HG02642 (cell line): ENCODE results near the gene MSI2.
"Not testable (repeated sequence)": the region's sequence is repeated elsewhere in the genome, so short reads cannot be mapped to it uniquely, and the experiment has no call there.

Experiments used
- ATAC-seq: cut with Tn5 transposase; IDR thresholded peaks from one replicate; pipeline ENCODE4 v1.9.1; 2021; ENCODE audit warnings: mild to moderate bottlenecking; ENCODE audit not compliant: unreplicated experiment, poor library complexity

Gene MSI2

GRCh38 chr17:57490111-57490845 lies 234.0 kb downstream of the MSI2 start:
- ATAC-seq = no peak

- ATAC-seq = no peak
Observed at GRCh38 chr17:57490890-57491289, 234.6 kb downstream of the MSI2 start.

- ATAC-seq = no peak
Observed at GRCh38 chr17:57493171-57493570, 236.8 kb downstream of the MSI2 start.

GRCh38 chr17:57493625-57494024 lies 237.3 kb downstream of the MSI2 start:
- no peak for ATAC-seq

GRCh38 chr17:57494443-57494842 lies 238.1 kb downstream of the MSI2 start:
- no peak for ATAC-seq

- ATAC-seq = no peak
Observed at GRCh38 chr17:57495771-57496170, 239.4 kb downstream of the MSI2 start.

GRCh38 chr17:57496382-57496781 lies 240.1 kb downstream of the MSI2 start:
- ATAC-seq = no peak

- no peak for ATAC-seq
Observed at GRCh38 chr17:57498443-57498842, 242.1 kb downstream of the MSI2 start.

- ATAC-seq = not testable (repeated sequence)
Observed at GRCh38 chr17:57499221-57499620, 242.9 kb downstream of the MSI2 start.

GRCh38 chr17:57499648-57500049 lies 243.3 kb downstream of the MSI2 start:
- ATAC-seq = no peak

GRCh38 chr17:57501016-57501415 lies 244.7 kb downstream of the MSI2 start:
- ATAC-seq = no peak

GRCh38 chr17:57502022-57502421 lies 245.7 kb downstream of the MSI2 start:
- ATAC-seq = no peak

GRCh38 chr17:57502811-57503241 lies 246.5 kb downstream of the MSI2 start:
- ATAC-seq = no peak

GRCh38 chr17:57504208-57504607 lies 247.9 kb downstream of the MSI2 start:
- ATAC-seq = no peak

GRCh38 chr17:57505841-57506773 lies 249.8 kb downstream of the MSI2 start:
- ATAC-seq = no peak

GRCh38 chr17:57506774-57507127 lies 250.4 kb downstream of the MSI2 start:
- ATAC-seq = no peak

GRCh38 chr17:57507828-57508227 lies 251.5 kb downstream of the MSI2 start:
- no peak for ATAC-seq

- ATAC-seq = no peak
Observed at GRCh38 chr17:57508671-57509070, 252.3 kb downstream of the MSI2 start.

GRCh38 chr17:57511475-57512123 lies 255.3 kb downstream of the MSI2 start:
- ATAC-seq = no peak

GRCh38 chr17:57512258-57512657 lies 255.9 kb downstream of the MSI2 start:
- no peak for ATAC-seq

- ATAC-seq = no peak
Observed at GRCh38 chr17:57512691-57513090, 256.4 kb downstream of the MSI2 start.
